K562 (cell line): ENCODE data around the gene ICAM2. TPM values are rescaled to one million over a fixed set of nuclear protein-coding genes. Genes with fewer than 3 reads are reported as not detected.

ENCODE experiments used
- ARID2 ChIP-seq: fragments of 450-650 bp; IDR thresholded peaks from 2 replicates; pipeline ENCODE4 v1.6.1; 2017; ENCODE audit warnings: antibody characterized with exemption, mild to moderate bottlenecking
- CHCHD3 ChIP-seq: fragments of 250-450 bp; sonication (Bioruptor Pico); IDR thresholded peaks from 2 replicates; pipeline ENCODE4 v2.1.2; 2022; ENCODE audit warnings: mild to moderate bottlenecking
- FOS ChIP-seq: IDR thresholded peaks from 3 replicates; pipeline ENCODE4 v1.6.1; 2011; ENCODE audit not compliant: insufficient read length; ENCODE audit errors: extremely low read depth
- HIVEP1 ChIP-seq: fragments of 250-450 bp; sonication (Bioruptor Pico); IDR thresholded peaks from 2 replicates; pipeline ENCODE4 v1.4.0; 2020; ENCODE audit warnings: mild to moderate bottlenecking
- NFE2L1 ChIP-seq: fragments of 450-650 bp; IDR thresholded peaks from 2 replicates; pipeline ENCODE4 v1.6.1; 2016; ENCODE audit warnings: missing genetic modification characterization, low read depth, mild to moderate bottlenecking, missing compliant biosample characterization, moderate library complexity, borderline replicate concordance
- SP1 ChIP-seq: sonication (generic); formaldehyde crosslinking; IDR thresholded peaks from 2 replicates; pipeline ENCODE4 v1.8.1; 2022; ENCODE audit warnings: mild to moderate bottlenecking, missing genetic modification reagents
- TFE3 ChIP-seq: fragments of 450-650 bp; formaldehyde crosslinking; IDR thresholded peaks from 2 replicates; pipeline ENCODE4 v1.4.0; 2020; ENCODE audit warnings: mild to moderate bottlenecking, mixed read lengths
- ZKSCAN8 ChIP-seq: fragments of 200-800 bp; sonication (Bioruptor generic); IDR thresholded peaks from 2 replicates; pipeline ENCODE4 v1.6.1; 2016; ENCODE audit warnings: missing genetic modification characterization, missing compliant biosample characterization
- ZNF77 ChIP-seq: fragments of 250-450 bp; sonication (Bioruptor Pico); IDR thresholded peaks from 2 replicates; pipeline ENCODE4 v1.5.0; 2020
- polyA plus RNA-seq, 8 experiments: library from polyadenylated mRNA; depleted of rRNA in 4 of 8; stranded (reverse) in 5 of 8; unstranded in 3 of 8; fragments of >200 nt; fragmentation: Nextera tagmentation in 2 of 8; fragmentation: Illumina TruSeq in 1 of 8; extraction: Ambion mirVana in 2 of 8; extraction: Trizol in 1 of 8; gene quantifications; 2 replicates each; pipeline versions ENCODE4 v1.2.1 to v1.2.3, GENCODE V29; 2011 to 2014; ENCODE audit warnings: inconsistent platforms in 1 of 8, missing spikeins in 1 of 8
- total RNA-seq, 7 experiments: library from RNA; depleted of rRNA in 6 of 7; stranded (reverse); fragments of >200 nt in 6 of 7; fragmentation: Illumina TruSeq in 2 of 7; extraction: Trizol in 2 of 7; gene quantifications; 2 replicates each; pipeline versions ENCODE4 v1.2.1 to v1.2.3, GENCODE V29; 2011 to 2021; ENCODE audit warnings: low replicate concordance in 1 of 7
- TF ChIP-seq, protein P1 (sequence below): sonication (generic); formaldehyde crosslinking; IDR thresholded peaks from 2 replicates; pipeline ENCODE4 v1.5.0; 2020; ENCODE audit warnings: missing genetic modification reagents
- TF ChIP-seq, protein P2 (sequence below): fragments of 450-650 bp; IDR thresholded peaks from 2 replicates; pipeline ENCODE4 v1.6.1; 2016; ENCODE audit warnings: antibody characterized with exemption
- TF ChIP-seq, protein P3 (sequence below): fragments of 450-650 bp; IDR thresholded peaks from 2 replicates; pipeline ENCODE4 v1.6.1; 2017; ENCODE audit warnings: antibody characterized with exemption, mild to moderate bottlenecking

ICAM2 gene
- total and polyA plus RNA-seq, 9 of the 15 experiments (the other 6 are each of a cell fraction or from before 2014, with no cell fraction given) = 37.9 to 89.4 (median 60.6) TPM

GRCh38 chr17:64006361-64007088, 13.9 kb downstream of the ICAM2 start (continued):
- TF ChIP-seq CHCHD3 (CRISPR knock-in tag) (no peak), SP1 (CRISPR knock-in tag) (peak; percentile 78), ZNF77 (CRISPR knock-in tag) (no peak), HIVEP1 (CRISPR knock-in tag) (no peak), NFE2L1 (tag) (no peak), FOS (no peak), ZKSCAN8 (CRISPR knock-in tag) (no peak), ARID2 (no peak), TFE3 (CRISPR knock-in tag) (no peak)
- TF ChIP-seq, protein P1, sequence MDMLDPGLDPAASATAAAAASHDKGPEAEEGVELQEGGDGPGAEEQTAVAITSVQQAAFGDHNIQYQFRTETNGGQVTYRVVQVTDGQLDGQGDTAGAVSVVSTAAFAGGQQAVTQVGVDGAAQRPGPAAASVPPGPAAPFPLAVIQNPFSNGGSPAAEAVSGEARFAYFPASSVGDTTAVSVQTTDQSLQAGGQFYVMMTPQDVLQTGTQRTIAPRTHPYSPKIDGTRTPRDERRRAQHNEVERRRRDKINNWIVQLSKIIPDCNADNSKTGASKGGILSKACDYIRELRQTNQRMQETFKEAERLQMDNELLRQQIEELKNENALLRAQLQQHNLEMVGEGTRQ (CRISPR knock-in tag) = peak; percentile 68
- TF ChIP-seq, protein P2, sequence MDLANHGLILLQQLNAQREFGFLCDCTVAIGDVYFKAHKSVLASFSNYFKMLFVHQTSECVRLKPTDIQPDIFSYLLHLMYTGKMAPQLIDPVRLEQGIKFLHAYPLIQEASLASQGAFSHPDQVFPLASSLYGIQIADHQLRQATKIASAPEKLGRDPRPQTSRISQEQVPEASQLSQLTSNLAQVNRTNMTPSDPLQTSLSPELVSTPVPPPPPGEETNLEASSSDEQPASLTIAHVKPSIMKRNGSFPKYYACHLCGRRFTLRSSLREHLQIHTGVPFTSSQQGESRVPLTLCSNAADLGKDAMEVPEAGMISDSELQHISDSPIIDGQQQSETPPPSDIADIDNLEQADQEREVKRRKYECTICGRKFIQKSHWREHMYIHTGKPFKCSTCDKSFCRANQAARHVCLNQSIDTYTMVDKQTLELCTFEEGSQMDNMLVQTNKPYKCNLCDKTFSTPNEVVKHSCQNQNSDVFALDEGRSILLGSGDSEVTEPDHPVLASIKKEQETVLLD = peak; percentile 72; the same call in 1 of the 2 replicates
- TF ChIP-seq, protein P3, sequence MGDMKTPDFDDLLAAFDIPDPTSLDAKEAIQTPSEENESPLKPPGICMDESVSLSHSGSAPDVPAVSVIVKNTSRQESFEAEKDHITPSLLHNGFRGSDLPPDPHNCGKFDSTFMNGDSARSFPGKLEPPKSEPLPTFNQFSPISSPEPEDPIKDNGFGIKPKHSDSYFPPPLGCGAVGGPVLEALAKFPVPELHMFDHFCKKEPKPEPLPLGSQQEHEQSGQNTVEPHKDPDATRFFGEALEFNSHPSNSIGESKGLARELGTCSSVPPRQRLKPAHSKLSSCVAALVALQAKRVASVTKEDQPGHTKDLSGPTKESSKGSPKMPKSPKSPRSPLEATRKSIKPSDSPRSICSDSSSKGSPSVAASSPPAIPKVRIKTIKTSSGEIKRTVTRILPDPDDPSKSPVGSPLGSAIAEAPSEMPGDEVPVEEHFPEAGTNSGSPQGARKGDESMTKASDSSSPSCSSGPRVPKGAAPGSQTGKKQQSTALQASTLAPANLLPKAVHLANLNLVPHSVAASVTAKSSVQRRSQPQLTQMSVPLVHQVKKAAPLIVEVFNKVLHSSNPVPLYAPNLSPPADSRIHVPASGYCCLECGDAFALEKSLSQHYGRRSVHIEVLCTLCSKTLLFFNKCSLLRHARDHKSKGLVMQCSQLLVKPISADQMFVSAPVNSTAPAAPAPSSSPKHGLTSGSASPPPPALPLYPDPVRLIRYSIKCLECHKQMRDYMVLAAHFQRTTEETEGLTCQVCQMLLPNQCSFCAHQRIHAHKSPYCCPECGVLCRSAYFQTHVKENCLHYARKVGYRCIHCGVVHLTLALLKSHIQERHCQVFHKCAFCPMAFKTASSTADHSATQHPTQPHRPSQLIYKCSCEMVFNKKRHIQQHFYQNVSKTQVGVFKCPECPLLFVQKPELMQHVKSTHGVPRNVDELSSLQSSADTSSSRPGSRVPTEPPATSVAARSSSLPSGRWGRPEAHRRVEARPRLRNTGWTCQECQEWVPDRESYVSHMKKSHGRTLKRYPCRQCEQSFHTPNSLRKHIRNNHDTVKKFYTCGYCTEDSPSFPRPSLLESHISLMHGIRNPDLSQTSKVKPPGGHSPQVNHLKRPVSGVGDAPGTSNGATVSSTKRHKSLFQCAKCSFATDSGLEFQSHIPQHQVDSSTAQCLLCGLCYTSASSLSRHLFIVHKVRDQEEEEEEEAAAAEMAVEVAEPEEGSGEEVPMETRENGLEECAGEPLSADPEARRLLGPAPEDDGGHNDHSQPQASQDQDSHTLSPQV = peak; percentile 95
